HepG2 (cell line): ENCODE data around the gene PPP1R9B. TPM values are rescaled to one million over a fixed set of nuclear protein-coding genes. Genes with fewer than 3 reads are reported as not detected.
A peak's percentile ranks its signal among the peaks of the same experiment; 100 is the strongest.

ENCODE experiments used
- ADNP ChIP-seq: sonication (generic); formaldehyde crosslinking; IDR thresholded peaks from 2 replicates; pipeline ENCODE4 v1.4.0; 2020; ENCODE audit warnings: missing genetic modification reagents
- ATM ChIP-seq: fragments of 450-650 bp; IDR thresholded peaks from 2 replicates; pipeline ENCODE4 v1.7.1; 2017; ENCODE audit warnings: mild to moderate bottlenecking, borderline replicate concordance
- BCLAF1 ChIP-seq: fragments of 450-650 bp; IDR thresholded peaks from 2 replicates; pipeline ENCODE4 v1.6.1; 2017; ENCODE audit warnings: mild to moderate bottlenecking
- CERS6 ChIP-seq: sonication (generic); formaldehyde crosslinking; IDR thresholded peaks from 2 replicates; pipeline ENCODE4 v1.5.0; 2020; ENCODE audit warnings: missing genetic modification reagents
- MYC ChIP-seq: sonication (generic); formaldehyde crosslinking; IDR thresholded peaks from 2 replicates; pipeline ENCODE4 v1.9.0; 2021; ENCODE audit warnings: missing genetic modification reagents, borderline replicate concordance
- NFIB ChIP-seq: sonication (generic); formaldehyde crosslinking; IDR thresholded peaks from 2 replicates; pipeline ENCODE4 v1.9.0; 2021; ENCODE audit warnings: missing genetic modification reagents, mild to moderate bottlenecking, borderline replicate concordance
- NFRKB ChIP-seq: fragments of 450-650 bp; IDR thresholded peaks from 2 replicates; pipeline ENCODE4 v1.6.1; 2017
- PTBP1 ChIP-seq: fragments of 200-400 bp; formaldehyde crosslinking; IDR thresholded peaks from 2 replicates; pipeline ENCODE4 v1.6.1; 2018; ENCODE audit warnings: low read length, low read depth; ENCODE audit not compliant: poor library complexity, severe bottlenecking
- RBAK ChIP-seq: sonication (generic); formaldehyde crosslinking; IDR thresholded peaks from 2 replicates; pipeline ENCODE4 v1.5.1; 2020; ENCODE audit warnings: mild to moderate bottlenecking, missing genetic modification reagents
- SIX1 ChIP-seq: sonication (generic); formaldehyde crosslinking; IDR thresholded peaks from 2 replicates; pipeline ENCODE4 v1.4.0; 2020; ENCODE audit warnings: missing genetic modification reagents, borderline replicate concordance
- SMAD1 ChIP-seq: sonication (generic); formaldehyde crosslinking; IDR thresholded peaks from 2 replicates; pipeline ENCODE4 v1.4.0; 2020; ENCODE audit warnings: missing genetic modification reagents, low read depth, mild to moderate bottlenecking, borderline replicate concordance
- ZBTB1 ChIP-seq: sonication (generic); formaldehyde crosslinking; IDR thresholded peaks from 2 replicates; pipeline ENCODE4 v1.4.0; 2020; ENCODE audit warnings: missing genetic modification reagents, borderline replicate concordance
- ZBTB38 ChIP-seq: sonication (generic); formaldehyde crosslinking; IDR thresholded peaks from 2 replicates; pipeline ENCODE4 v1.5.1; 2020; ENCODE audit warnings: mild to moderate bottlenecking, missing genetic modification reagents
- ZMYM3 ChIP-seq: sonication (generic); formaldehyde crosslinking; IDR thresholded peaks from 2 replicates; pipeline ENCODE4 v1.5.1; 2020; ENCODE audit warnings: mild to moderate bottlenecking, missing genetic modification reagents
- ZNF142 ChIP-seq: sonication (generic); formaldehyde crosslinking; IDR thresholded peaks from 2 replicates; pipeline ENCODE4 v1.4.0; 2020; ENCODE audit warnings: missing genetic modification reagents
- ZNF225 ChIP-seq: sonication (generic); formaldehyde crosslinking; IDR thresholded peaks from 2 replicates; pipeline ENCODE4 v1.4.0; 2020; ENCODE audit warnings: mild to moderate bottlenecking, missing genetic modification reagents
- ZNF264 ChIP-seq: sonication (generic); formaldehyde crosslinking; IDR thresholded peaks from 2 replicates; pipeline ENCODE4 v1.4.0; 2020; ENCODE audit warnings: missing genetic modification reagents
- ZNF383 ChIP-seq: sonication (generic); formaldehyde crosslinking; IDR thresholded peaks from 2 replicates; pipeline ENCODE4 v1.4.0; 2020; ENCODE audit warnings: missing genetic modification reagents, mild to moderate bottlenecking, borderline replicate concordance
- ZNF761 ChIP-seq: sonication (generic); formaldehyde crosslinking; conservative IDR thresholded peaks from 2 replicates; pipeline ENCODE4 v1.4.0; 2020; ENCODE audit warnings: mild to moderate bottlenecking, missing genetic modification reagents
- ZSCAN22 ChIP-seq: sonication (generic); formaldehyde crosslinking; IDR thresholded peaks from 2 replicates; pipeline ENCODE4 v1.4.0; 2020; ENCODE audit warnings: mild to moderate bottlenecking, missing genetic modification reagents
- polyA plus RNA-seq, 8 experiments: library from polyadenylated mRNA; depleted of rRNA in 3 of 8; stranded (reverse) in 7 of 8; unstranded in 1 of 8; fragments of >200 nt; fragmentation: Illumina TruSeq in 4 of 8; extraction: Trizol in 4 of 8; gene quantifications; 2 replicates each; pipeline versions ENCODE4 v1.2.1 to v1.2.3, GENCODE V29; 2011 to 2016; ENCODE audit warnings: low read depth in 4 of 8, missing spikeins in 1 of 8, mixed read lengths in 1 of 8; ENCODE audit not compliant: insufficient read depth in 1 of 8
- total RNA-seq, 5 experiments: library from RNA; depleted of rRNA; stranded (reverse); fragments of >200 nt; fragmentation: Illumina TruSeq; extraction: Trizol; gene quantifications; 2 replicates each; pipeline ENCODE4 v1.2.3, GENCODE V29; 2016; ENCODE audit warnings: low read depth in 1 of 5
- TF ChIP-seq, protein P1 (sequence below): sonication (generic); IDR thresholded peaks from 2 replicates; pipeline ENCODE4 v1.6.1; 2016; ENCODE audit warnings: low read depth, borderline replicate concordance

PPP1R9B gene
- total and polyA plus RNA-seq, 2 of the 13 experiments (the other 11 are each of a cell fraction or from before 2014, with no cell fraction given), result 9.4 to 15.8 TPM

DNA sequence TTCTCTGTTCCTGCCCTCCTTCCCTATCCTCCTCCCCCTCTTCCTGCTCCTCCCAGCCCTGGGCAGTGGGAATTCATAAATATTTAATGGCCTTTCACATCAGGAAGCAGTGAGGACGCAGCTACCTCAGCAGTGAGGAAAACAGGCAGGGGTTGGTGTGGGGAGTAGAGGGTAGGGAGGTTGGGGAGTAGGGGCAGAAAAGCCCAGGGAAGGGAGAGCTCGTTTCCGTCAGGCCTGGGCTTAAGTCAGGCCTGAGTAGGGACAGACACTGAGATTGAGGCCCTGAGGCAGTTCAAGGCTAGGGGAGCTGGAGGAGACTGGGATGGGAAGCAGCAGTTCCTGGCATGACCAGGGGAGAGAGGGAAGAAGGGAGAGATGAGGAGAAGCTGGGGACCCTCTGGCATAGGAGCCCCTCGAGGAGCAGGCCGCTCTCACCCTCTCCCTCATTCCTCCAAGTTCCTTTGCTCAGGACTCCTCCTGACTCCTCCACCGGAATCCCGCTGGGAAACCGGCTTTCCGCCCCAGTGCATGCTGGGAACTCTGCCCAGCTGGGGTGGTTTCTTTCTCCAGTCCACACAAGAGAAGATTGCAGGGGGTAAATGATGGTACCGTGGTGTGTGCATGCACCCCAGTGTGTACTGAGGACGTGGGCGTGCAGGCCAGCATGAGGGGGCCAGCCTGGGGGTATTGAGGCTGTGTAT lies 26.7 kb downstream of the PPP1R9B start (continued):
- TF ChIP-seq CERS6 (CRISPR knock-in tag), result no peak
- 0 out of 2 replicates have a peak, but pooled peaks have one; percentile 32 for TF ChIP-seq MYC (CRISPR knock-in tag)
- TF ChIP-seq ATM, result no peak
- TF ChIP-seq RBAK (CRISPR knock-in tag), result no peak
- no peak for TF ChIP-seq ZSCAN22 (CRISPR knock-in tag)
- TF ChIP-seq NFRKB, result no peak
- no peak for TF ChIP-seq ZNF142 (CRISPR knock-in tag)
- no peak for TF ChIP-seq ZNF225
- TF ChIP-seq ZNF264 (CRISPR knock-in tag), result no peak
- no peak for TF ChIP-seq NFIB (CRISPR knock-in tag)
- TF ChIP-seq, protein P1, sequence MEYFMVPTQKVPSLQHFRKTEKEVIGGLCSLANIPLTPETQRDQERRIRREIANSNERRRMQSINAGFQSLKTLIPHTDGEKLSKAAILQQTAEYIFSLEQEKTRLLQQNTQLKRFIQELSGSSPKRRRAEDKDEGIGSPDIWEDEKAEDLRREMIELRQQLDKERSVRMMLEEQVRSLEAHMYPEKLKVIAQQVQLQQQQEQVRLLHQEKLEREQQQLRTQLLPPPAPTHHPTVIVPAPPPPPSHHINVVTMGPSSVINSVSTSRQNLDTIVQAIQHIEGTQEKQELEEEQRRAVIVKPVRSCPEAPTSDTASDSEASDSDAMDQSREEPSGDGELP, result peak; percentile 48; the same call in 1 of the 2 replicates
- TF ChIP-seq ZMYM3 (CRISPR knock-in tag), result no peak
- no peak for TF ChIP-seq ZBTB1 (CRISPR knock-in tag)
- no peak for TF ChIP-seq BCLAF1
- no peak for TF ChIP-seq PTBP1
- no peak for TF ChIP-seq ZNF383
- TF ChIP-seq ADNP (CRISPR knock-in tag), result no peak
- no peak for TF ChIP-seq ZBTB38 (CRISPR knock-in tag)
- no peak for TF ChIP-seq ZNF761 (CRISPR knock-in tag)
- no peak for TF ChIP-seq SIX1 (CRISPR knock-in tag)
- no peak for TF ChIP-seq SMAD1 (CRISPR knock-in tag)
